GM11168 (cell line): ENCODE results near the gene SERPINB5.

ENCODE experiments used
- in situ Hi-C: fragments of 300-500 bp; cut with MboI; formaldehyde crosslinking; loops from one replicate; pipeline ENCODE4 v1.12.0; 2022; ENCODE audit warnings: low sequenced_read_pairs; ENCODE audit not compliant: unreplicated experiment

Gene SERPINB5

GRCh38 chr18:63520053-63520685 lies 43.4 kb downstream of the SERPINB5 start:
- in situ Hi-C loops, result no loop called here

DNA sequence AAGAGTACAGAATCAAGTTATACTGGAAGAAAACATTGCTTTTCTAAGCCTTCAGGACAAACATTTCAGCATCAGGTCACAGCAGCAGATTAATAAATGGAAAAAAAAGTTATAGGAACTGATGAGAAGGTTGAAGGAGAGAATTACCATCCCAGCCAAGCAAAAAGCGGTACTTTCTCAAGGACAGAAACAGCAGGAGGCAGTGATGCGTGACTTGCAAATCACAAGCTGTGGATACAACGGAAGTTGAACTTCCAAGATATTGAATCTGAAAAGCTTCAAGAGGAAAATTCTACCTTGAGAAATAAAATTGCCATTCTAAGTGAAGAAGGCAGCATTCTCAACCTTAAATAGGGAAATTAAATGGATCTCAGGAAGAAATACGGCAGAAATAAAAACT lies 46.9 kb downstream of the SERPINB5 start:
- in situ Hi-C loops, result no loop called here

- in situ Hi-C loops, result no loop called here
Measured at GRCh38 chr18:63527251-63527650, 50.5 kb downstream of the SERPINB5 start.

DNA sequence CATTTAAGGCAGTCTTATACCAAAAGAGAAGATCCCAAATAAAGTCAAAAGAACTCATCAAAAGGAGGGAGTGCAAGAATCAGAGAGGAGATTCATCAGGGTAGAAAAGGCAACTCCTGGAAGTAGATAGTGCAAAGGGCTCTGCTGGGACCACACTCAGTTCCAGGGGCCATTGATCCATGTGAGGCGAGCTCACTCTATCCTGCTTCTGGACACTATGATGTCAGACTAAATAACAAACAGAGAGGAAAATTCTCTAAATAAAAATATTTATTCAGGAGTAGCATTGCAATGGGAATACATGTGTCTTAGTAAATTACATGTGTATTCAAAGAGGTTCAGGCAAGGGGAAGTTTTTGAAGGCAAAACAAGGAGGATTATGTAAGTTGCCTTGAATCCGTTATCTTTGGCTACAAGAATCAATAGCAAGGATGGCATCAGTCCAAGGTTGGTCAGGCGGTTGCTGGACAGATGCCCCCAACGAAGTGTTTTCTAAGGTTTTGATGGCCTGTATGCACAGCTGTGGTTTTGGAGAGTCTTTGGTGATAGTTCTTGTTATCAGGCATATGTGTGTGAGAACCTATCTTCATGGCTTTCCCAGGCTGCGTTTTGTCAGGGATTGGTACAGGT lies 52.2 kb downstream of the SERPINB5 start:
- in situ Hi-C loops, result no loop called here

DNA sequence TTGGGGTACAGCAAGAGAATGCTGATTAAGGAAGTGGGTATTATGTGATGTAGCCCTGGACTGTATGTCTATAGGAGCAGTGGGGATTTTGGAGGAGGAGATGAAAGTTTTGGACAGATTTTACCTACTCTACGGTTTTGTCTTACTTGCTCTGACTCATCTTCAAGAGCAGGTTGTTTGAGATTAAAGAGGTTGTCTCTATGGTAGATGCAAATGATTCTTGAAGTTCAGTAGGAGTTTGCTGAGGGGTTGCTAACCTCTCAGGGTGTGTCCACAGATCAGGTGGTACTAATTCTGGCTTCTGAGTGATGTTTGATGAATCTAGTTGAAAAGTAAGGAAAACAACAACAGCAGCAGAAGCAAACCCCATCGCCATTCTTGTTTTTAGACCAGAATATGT lies 55.7 kb downstream of the SERPINB5 start:
- in situ Hi-C loops, result no loop called here

DNA sequence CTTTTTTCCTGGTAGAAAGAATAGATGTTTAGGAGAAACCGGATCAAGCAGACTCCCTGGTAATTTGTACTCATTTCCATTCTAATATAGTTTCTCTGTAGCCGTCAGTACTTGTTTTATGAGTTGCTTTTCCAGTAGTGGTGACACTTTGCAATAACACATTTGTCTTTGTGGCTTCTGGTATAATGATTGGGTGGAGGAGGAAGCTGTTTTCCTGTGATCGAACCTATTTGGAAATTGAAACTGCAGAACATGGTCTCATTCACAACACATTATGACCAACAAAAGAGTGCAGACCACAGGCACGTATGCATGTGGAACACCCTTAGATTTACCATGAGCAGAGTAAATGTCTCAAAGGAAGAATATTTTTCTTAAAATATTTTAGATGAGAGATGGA lies 57.9 kb downstream of the SERPINB5 start:
- in situ Hi-C loops, result no loop called here

GRCh38 chr18:63539904-63540510 lies 63.2 kb downstream of the SERPINB5 start:
- in situ Hi-C loops, result no loop called here

- in situ Hi-C loops, result no loop called here
Measured at GRCh38 chr18:63542069-63542468, 65.3 kb downstream of the SERPINB5 start, which contains the start of gene SERPINB12. Gene SERPINB12 (plus strand): TSS chr18:63542369. CDS start chr18:63556160, 13,791 bp downstream.

- in situ Hi-C loops, result no loop called here
Measured at GRCh38 chr18:63544017-63544416, 67.3 kb downstream of the SERPINB5 start.

DNA sequence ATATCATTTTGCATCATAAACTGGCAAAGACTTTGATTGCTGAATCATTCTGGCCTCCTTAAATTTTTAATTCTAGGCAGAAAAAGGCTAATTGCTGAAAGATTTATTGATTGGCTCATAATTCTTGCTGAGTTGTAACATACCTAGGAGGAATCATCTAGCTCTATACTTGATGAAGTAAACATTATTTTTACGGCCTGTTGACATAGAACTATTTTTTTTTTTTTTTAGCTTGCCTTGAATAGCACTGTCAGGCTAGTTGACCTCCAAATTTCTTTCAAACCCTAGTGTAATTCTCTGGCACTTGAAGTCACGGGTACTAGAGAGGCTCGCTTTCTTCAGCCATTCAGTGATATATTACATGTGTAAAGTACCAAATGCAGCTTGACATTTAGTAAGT lies 68.2 kb downstream of the SERPINB5 start:
- in situ Hi-C loops, result no loop called here

- in situ Hi-C loops, result no loop called here
Measured at GRCh38 chr18:63550068-63550467, 73.3 kb downstream of the SERPINB5 start.

GRCh38 chr18:63551769-63552168 lies 75.0 kb downstream of the SERPINB5 start:
- in situ Hi-C loops, result no loop called here

GRCh38 chr18:63552581-63552980 lies 75.8 kb downstream of the SERPINB5 start:
- in situ Hi-C loops, result no loop called here

DNA sequence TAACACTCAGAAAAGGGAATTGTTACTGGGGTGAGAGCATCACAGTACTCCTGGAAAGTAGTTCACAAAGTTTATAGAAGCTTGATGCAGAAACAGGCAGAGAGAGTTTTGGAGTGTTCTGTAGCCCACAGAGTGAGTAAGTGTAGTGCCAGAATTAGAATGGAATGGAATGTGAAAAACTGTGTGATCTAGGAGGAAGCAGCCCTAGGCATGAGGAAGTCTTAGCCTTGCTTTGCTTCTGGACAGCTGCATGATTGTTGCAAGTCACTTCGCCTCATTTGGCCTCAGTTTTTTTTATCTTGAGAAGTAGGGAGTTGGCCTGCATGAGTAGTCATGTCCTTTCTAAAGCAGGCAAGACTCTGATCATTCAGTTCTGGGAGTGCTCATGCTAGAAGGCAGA lies 76.3 kb downstream of the SERPINB5 start:
- in situ Hi-C loops, result no loop called here
